ENCODE data around the gene PRRT4.

The PRRT4 gene

GRCh38 chr7:128344431-128344774 is 17.1 kb downstream of the PRRT4 start:
- DNase-seq (ENCODE audit: low read depth) = no peak

- DNase-seq (ENCODE audit: low read depth) = peak; percentile 89
Measured at GRCh38 chr7:128343554-128344430, 17.7 kb downstream of the PRRT4 start, which contains the start of gene RBM28. Gene RBM28 (minus strand): TSS chr7:128343908. CDS start chr7:128343793, 115 bp downstream.

GRCh38 chr7:128341733-128342132 is 19.8 kb downstream of the PRRT4 start:
- no peak for DNase-seq (ENCODE audit: low read depth)

GRCh38 chr7:128335730-128336129 is 25.8 kb downstream of the PRRT4 start:
- DNase-seq (ENCODE audit: low read depth) = no peak

GRCh38 chr7:128324368-128324680 is 37.2 kb downstream of the PRRT4 start:
- DNase-seq (ENCODE audit: low read depth) = no peak

GRCh38 chr7:128323459-128324367 is 37.8 kb downstream of the PRRT4 start:
- no peak for DNase-seq (ENCODE audit: low read depth)

- DNase-seq (ENCODE audit: low read depth) = no peak
Measured at GRCh38 chr7:128323040-128323439, 38.5 kb downstream of the PRRT4 start.

GRCh38 chr7:128322040-128322643 is 39.3 kb downstream of the PRRT4 start:
- DNase-seq (ENCODE audit: low read depth) = peak; percentile 56

GRCh38 chr7:128321044-128321422 is 40.5 kb downstream of the PRRT4 start:
- no peak for DNase-seq (ENCODE audit: low read depth)

- DNase-seq (ENCODE audit: low read depth) = no peak
Measured at GRCh38 chr7:128318691-128319090, 42.8 kb downstream of the PRRT4 start.

GRCh38 chr7:128311013-128311412 is 50.5 kb downstream of the PRRT4 start:
- peak; percentile 87 for DNase-seq (ENCODE audit: low read depth)

- no peak for DNase-seq (ENCODE audit: low read depth)
Measured at GRCh38 chr7:128310499-128310898, 51.0 kb downstream of the PRRT4 start.

GRCh38 chr7:128309976-128310375 is 51.5 kb downstream of the PRRT4 start:
- peak; percentile 3 for DNase-seq (ENCODE audit: low read depth)

GRCh38 chr7:128309124-128309523 is 52.4 kb downstream of the PRRT4 start:
- no peak for DNase-seq (ENCODE audit: low read depth)

- DNase-seq (ENCODE audit: low read depth) = no peak
Measured at GRCh38 chr7:128307061-128307460, 54.4 kb downstream of the PRRT4 start.

- no peak for DNase-seq (ENCODE audit: low read depth)
Measured at GRCh38 chr7:128304212-128304611, 57.3 kb downstream of the PRRT4 start.

- no peak for DNase-seq (ENCODE audit: low read depth)
Measured at GRCh38 chr7:128303643-128304042, 57.8 kb downstream of the PRRT4 start.

GRCh38 chr7:128303133-128303532 is 58.4 kb downstream of the PRRT4 start:
- DNase-seq (ENCODE audit: low read depth) = no peak

GRCh38 chr7:128302139-128302538 is 59.4 kb downstream of the PRRT4 start:
- no peak for DNase-seq (ENCODE audit: low read depth)
